Esophagus muscularis mucosa (tissue), 4 donors: ENCODE data around the gene GLYATL3.

Experiments
- EP300 ChIP-seq: sonication (generic); formaldehyde crosslinking; IDR thresholded peaks from one replicate; pipeline ENCODE4 v1.6.1; 2017; ENCODE audit warnings: antibody characterized with exemption
- POLR2A ChIP-seq: fragments of 450-650 bp; IDR thresholded peaks from one replicate; pipeline ENCODE4 v1.6.1; 2017; ENCODE audit warnings: antibody characterized with exemption, moderate library complexity, mild to moderate bottlenecking, low read depth
- POLR2AphosphoS5 ChIP-seq, 2 donors: sonication (generic); formaldehyde crosslinking; IDR thresholded peaks; one replicate each; pipeline ENCODE4 v1.6.1; 2017; ENCODE audit warnings: antibody characterized with exemption in 2 of 2
- TF ChIP-seq, protein P1 (sequence below), 3 experiments: fragments of 200-600 bp in 2 of 3; fragments of 450-650 bp in 1 of 3; sonication (generic) in 2 of 3; IDR thresholded peaks; one replicate each; pipeline ENCODE4 v1.5.1; 2017 to 2019; ENCODE audit warnings: antibody characterized with exemption in 3 of 3, mild to moderate bottlenecking in 2 of 3, moderate library complexity in 1 of 3

DNA sequence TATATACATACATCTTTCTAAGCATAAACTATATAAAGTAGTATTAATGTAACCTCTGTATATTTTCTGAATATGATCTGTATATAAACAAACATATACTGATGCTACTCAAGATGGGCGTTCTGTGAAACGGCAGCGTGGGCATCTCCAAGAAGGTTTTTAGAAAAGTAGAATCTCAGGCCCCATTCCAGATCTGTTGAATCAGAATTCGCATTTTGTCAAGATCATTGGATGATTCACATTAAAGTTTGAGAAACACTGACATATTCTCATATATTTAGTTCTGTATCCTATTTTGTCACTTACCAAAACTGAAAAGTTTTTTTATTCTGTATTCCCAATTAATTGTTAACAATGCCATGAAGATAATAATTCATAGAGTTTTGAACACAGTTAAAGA, 56.2 kb downstream of the GLYATL3 start:
- TF ChIP-seq, protein P1, sequence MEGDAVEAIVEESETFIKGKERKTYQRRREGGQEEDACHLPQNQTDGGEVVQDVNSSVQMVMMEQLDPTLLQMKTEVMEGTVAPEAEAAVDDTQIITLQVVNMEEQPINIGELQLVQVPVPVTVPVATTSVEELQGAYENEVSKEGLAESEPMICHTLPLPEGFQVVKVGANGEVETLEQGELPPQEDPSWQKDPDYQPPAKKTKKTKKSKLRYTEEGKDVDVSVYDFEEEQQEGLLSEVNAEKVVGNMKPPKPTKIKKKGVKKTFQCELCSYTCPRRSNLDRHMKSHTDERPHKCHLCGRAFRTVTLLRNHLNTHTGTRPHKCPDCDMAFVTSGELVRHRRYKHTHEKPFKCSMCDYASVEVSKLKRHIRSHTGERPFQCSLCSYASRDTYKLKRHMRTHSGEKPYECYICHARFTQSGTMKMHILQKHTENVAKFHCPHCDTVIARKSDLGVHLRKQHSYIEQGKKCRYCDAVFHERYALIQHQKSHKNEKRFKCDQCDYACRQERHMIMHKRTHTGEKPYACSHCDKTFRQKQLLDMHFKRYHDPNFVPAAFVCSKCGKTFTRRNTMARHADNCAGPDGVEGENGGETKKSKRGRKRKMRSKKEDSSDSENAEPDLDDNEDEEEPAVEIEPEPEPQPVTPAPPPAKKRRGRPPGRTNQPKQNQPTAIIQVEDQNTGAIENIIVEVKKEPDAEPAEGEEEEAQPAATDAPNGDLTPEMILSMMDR (IDR thresholded peaks at IDR 0.05) = no peak
- TF ChIP-seq POLR2A (no peak), POLR2AphosphoS5 (IDR thresholded peaks at IDR 0.05) (no peak), EP300 (no peak)
